IMR-90 (cell line): ENCODE data around the gene PIP5K1C. TPM values are rescaled to one million over a fixed set of nuclear protein-coding genes. Genes with fewer than 3 reads are reported as not detected.

Source experiments
- ATAC-seq: fragments of 200-7000 bp; cut with Tn5 transposase; 2 replicates; pipeline ENCODE4 v1.9.1; 2020; ENCODE audit warnings: low read depth, mild to moderate bottlenecking, moderate library complexity
- BruUV-seq: library from RNA; stranded (reverse); fragments of 400-500 nt; replicated peaks from 2 replicates; lab custom pipeline; 2021; lab: Mats Ljungman, UMichigan
- CTCF ChIA-PET: fragments of 300-600 bp; formaldehyde crosslinking; extraction: SDS; loops from one replicate; lab custom pipeline; 2021; ENCODE audit warnings: antibody characterized with exemption; lab: Yijun Ruan, JAX
- POLR2A ChIA-PET: fragments of 300-600 bp; sonication (Branson Sonifier 250); formaldehyde crosslinking; loops from one replicate; lab custom pipeline; 2022; ENCODE audit warnings: antibody characterized with exemption; ENCODE audit not compliant: unreplicated experiment; lab: Charles Lee
- DNase-seq: peaks from one replicate; pipeline ENCODE4 v3.0.0; 2013
- H2AFZ ChIP-seq: replicated peaks from 2 replicates; pipeline ENCODE3; 2013; ENCODE audit warnings: low read length, mild to moderate bottlenecking; ENCODE audit not compliant: poor library complexity
- H2AK5ac ChIP-seq: 2 replicates; pipeline ENCODE4 v1.6.1; 2013; ENCODE audit warnings: low read depth, low read length, inconsistent platforms
- H2AK9ac ChIP-seq: replicated peaks from 2 replicates; pipeline ENCODE3; 2013; ENCODE audit warnings: mild to moderate bottlenecking, low read depth, low read length, moderate library complexity; ENCODE audit not compliant: poor library complexity
- H2BK120ac ChIP-seq: 2 replicates; pipeline ENCODE4 v1.6.1; 2013; ENCODE audit warnings: low read depth, low read length, inconsistent platforms
- H2BK15ac ChIP-seq: 3 replicates; pipeline ENCODE4 v1.6.1; 2013; ENCODE audit warnings: low read depth, low read length, inconsistent platforms
- H2BK20ac ChIP-seq: 2 replicates; pipeline ENCODE4 v1.6.1; 2013; ENCODE audit warnings: low read depth, mild to moderate bottlenecking, inconsistent platforms, low read length, moderate library complexity
- H2BK5ac ChIP-seq: 2 replicates; pipeline ENCODE4 v1.6.1; 2013; ENCODE audit warnings: mild to moderate bottlenecking, low read depth, low read length, inconsistent platforms; ENCODE audit not compliant: poor library complexity, severe bottlenecking
- H3K14ac ChIP-seq: replicated peaks from 2 replicates; pipeline ENCODE4 v1.6.1; 2013; ENCODE audit warnings: low read depth, low read length, inconsistent platforms
- H3K18ac ChIP-seq: 2 replicates; pipeline ENCODE4 v1.6.1; 2013; ENCODE audit warnings: low read depth, low read length, control low read depth
- H3K23ac ChIP-seq: 2 replicates; pipeline ENCODE4 v1.6.1; 2013; ENCODE audit warnings: low read depth, low read length, inconsistent platforms
- H3K27ac ChIP-seq: 2 replicates; pipeline ENCODE4 v1.5.1; 2013; ENCODE audit warnings: mild to moderate bottlenecking, control low read depth, low read length; ENCODE audit not compliant: insufficient read depth
- H3K27me3 ChIP-seq: 2 replicates; pipeline ENCODE4 v1.6.1; 2013; ENCODE audit warnings: low read length; ENCODE audit not compliant: control insufficient read depth, insufficient read depth
- H3K36me3 ChIP-seq: 2 replicates; pipeline ENCODE4 v1.6.1; 2013; ENCODE audit warnings: low read length, mixed read lengths; ENCODE audit not compliant: control insufficient read depth, insufficient read depth
- H3K4ac ChIP-seq: 2 replicates; pipeline ENCODE4 v1.6.1; 2013; ENCODE audit warnings: low read depth, low read length, inconsistent platforms
- H3K4me1 ChIP-seq: 2 replicates; pipeline ENCODE4 v1.6.1; 2013; ENCODE audit warnings: low read length, mixed read lengths; ENCODE audit not compliant: control insufficient read depth, insufficient read depth
- H3K4me2 ChIP-seq: 2 replicates; pipeline ENCODE4 v1.6.1; 2013; ENCODE audit warnings: low read depth, mild to moderate bottlenecking, control low read depth, low read length, moderate library complexity
- H3K4me3 ChIP-seq: 2 replicates; pipeline ENCODE4 v1.5.1; 2013; ENCODE audit warnings: low read depth, mild to moderate bottlenecking, control low read depth, low read length, moderate library complexity; ENCODE audit not compliant: insufficient read depth
- H3K56ac ChIP-seq: 2 replicates; pipeline ENCODE4 v1.6.1; 2013; ENCODE audit warnings: low read length, inconsistent platforms; ENCODE audit not compliant: insufficient read depth; ENCODE audit errors: extremely low read depth
- H3K79me1 ChIP-seq, 2 experiments: 2 replicates each; pipeline ENCODE4 v1.6.1; 2013; ENCODE audit warnings: low read length in 2 of 2, inconsistent platforms in 1 of 2, low read depth in 1 of 2
- H3K9ac ChIP-seq: 2 replicates; pipeline ENCODE4 v1.6.1; 2013; ENCODE audit warnings: low read depth, low read length, control low read depth
- H3K9me1 ChIP-seq: 2 replicates; pipeline ENCODE4 v1.6.1; 2013; ENCODE audit warnings: low read length, inconsistent platforms; ENCODE audit not compliant: insufficient read depth
- H3K9me3 ChIP-seq: 2 replicates; pipeline ENCODE4 v1.6.1; 2013; ENCODE audit warnings: low read length; ENCODE audit not compliant: control insufficient read depth, insufficient read depth
- H4K20me1 ChIP-seq: 2 replicates; pipeline ENCODE4 v1.6.1; 2013; ENCODE audit warnings: low read length, inconsistent platforms; ENCODE audit not compliant: insufficient read depth
- H4K5ac ChIP-seq: 2 replicates; pipeline ENCODE4 v1.6.1; 2013; ENCODE audit warnings: mild to moderate bottlenecking, low read depth, low read length, control low read depth
- H4K8ac ChIP-seq, 2 experiments: 2 replicates each; pipeline ENCODE4 v1.6.1; 2013; ENCODE audit warnings: low read depth in 2 of 2, low read length in 2 of 2, control low read depth in 1 of 2, inconsistent platforms in 1 of 2
- H4K91ac ChIP-seq: 2 replicates; pipeline ENCODE4 v1.6.1; 2013; ENCODE audit warnings: low read depth, low read length, inconsistent platforms; ENCODE audit not compliant: insufficient read depth
- ELK1 ChIP-seq: fragments of 150-350 bp; IDR thresholded peaks from 2 replicates; pipeline ENCODE4 v1.6.1; 2016; ENCODE audit warnings: low read depth, mild to moderate bottlenecking, low read length, moderate library complexity, borderline replicate concordance
- MXI1 ChIP-seq: IDR thresholded peaks from 2 replicates; pipeline ENCODE4 v1.6.1; 2012; ENCODE audit warnings: low read depth, mild to moderate bottlenecking, low read length, moderate library complexity, borderline replicate concordance
- RAD21 ChIP-seq: IDR thresholded peaks from 2 replicates; pipeline ENCODE4 v1.6.1; 2012; ENCODE audit warnings: low read length, improper control_type of control experiment
- RCOR1 ChIP-seq: IDR thresholded peaks from 2 replicates; pipeline ENCODE4 v1.6.1; 2012; ENCODE audit warnings: mild to moderate bottlenecking, low read length, improper control_type of control experiment; ENCODE audit not compliant: insufficient replicate concordance
- RFX5 ChIP-seq: IDR thresholded peaks from 2 replicates; pipeline ENCODE4 v1.8.0; 2012; ENCODE audit warnings: low read depth, mild to moderate bottlenecking, low read length, moderate library complexity
- WGBS, 2 experiments: methylation state at CpG; one replicate each; pipeline versions ENCODE4 v1.1.5 to v1.1.7; 2013; ENCODE audit warnings: missing lambda C conversion rate in 2 of 2; ENCODE audit not compliant: insufficient read length in 1 of 2; ENCODE audit errors: extremely low coverage in 2 of 2; 5-methylcytosine and 5-hydroxymethylcytosine counted together
- dilution Hi-C: fragments of 300-500 bp; cut with HindIII; formaldehyde crosslinking; loops from one replicate; pipeline ENCODE4 v1.14.3; 2018; ENCODE audit warnings: low sequenced_read_pairs; ENCODE audit not compliant: unreplicated experiment
- in situ Hi-C: fragments of 300-500 bp; cut with MboI; formaldehyde crosslinking; loops from 3 replicates; pipeline ENCODE4 v1.14.3; 2019; ENCODE audit warnings: low sequenced_read_pairs, inconsistent platforms, mixed read lengths
- intact Hi-C: fragments of 100-400 bp; cut with micrococcal nuclease; formaldehyde crosslinking; loops from 2 replicates; pipeline ENCODE4 v1.10.0; 2022
- polyA plus RNA-seq, 3 experiments: library from polyadenylated mRNA; depleted of rRNA; stranded (reverse); fragments of >200 nt; gene quantifications; 2 replicates each; pipeline ENCODE4 v1.2.3, GENCODE V29; 2012; ENCODE audit warnings: low replicate concordance in 1 of 3
- total RNA-seq: library from RNA; depleted of rRNA; stranded (reverse); fragments of >200 nt; gene quantifications from 2 replicates; pipeline ENCODE4 v1.2.3, GENCODE V29; 2012

PIP5K1C gene
- total and polyA plus RNA-seq, 2 of the 4 experiments (the other 2 are of a cell fraction): 13.6 to 23.3 TPM

GRCh38 chr19:3642987-3643673 is 57.1 kb downstream of the PIP5K1C start:
- no peak overlapping the region for H3K56ac ChIP-seq
- no peak overlapping the region for H4K8ac ChIP-seq
- intact Hi-C loops (no loop called here), dilution Hi-C loops (no loop called here), in situ Hi-C loops (no loop called here)
- no peak overlapping the region for H3K4me2 ChIP-seq
- no CpG with 5 or more reads among the region's 36 CpGs for WGBS, 2 experiments
- H3K9ac ChIP-seq: no peak overlapping the region
- H3K9me1 ChIP-seq: no peaks in the 10 kb centered on the region
- H4K5ac ChIP-seq: no peak overlapping the region
- no peak overlapping the region for H2BK5ac ChIP-seq
- no peak overlapping the region for H2AK5ac ChIP-seq
- H2AK9ac ChIP-seq: no peak overlapping the region
- peaks cover 51% of the 10 kb centered on the region for H3K36me3 ChIP-seq
- CTCF ChIA-PET: no interaction called here
- peaks cover 6% of the 10 kb centered on the region; the same call in 1 of the 2 replicates for H4K20me1 ChIP-seq
- ATAC-seq (no peak), DNase-seq (no peak)
- POLR2A ChIA-PET: no interaction called here
- H4K91ac ChIP-seq: no peak overlapping the region
- no peak overlapping the region for H2AFZ ChIP-seq
- no peak overlapping the region for H3K23ac ChIP-seq
- H3K4me1 ChIP-seq: no peaks in the 10 kb centered on the region
- H2BK120ac ChIP-seq: no peak overlapping the region
- no peak overlapping the region for H3K4me3 ChIP-seq
- H3K27me3 ChIP-seq: no peaks in the 10 kb centered on the region
- H3K18ac ChIP-seq: no peak overlapping the region
- H3K27ac ChIP-seq: no peak overlapping the region
- no peak overlapping the region for H2BK20ac ChIP-seq
- no TSS peak for BruUV-seq
- H3K14ac ChIP-seq: no peak overlapping the region
- no peaks in the 10 kb centered on the region; a peak in 1 of 4 replicates for H3K79me1 ChIP-seq
- no peak overlapping the region for H3K4ac ChIP-seq
- TF ChIP-seq RFX5 (no peak), ELK1 (no peak), RCOR1 (no peak), MXI1 (no peak), RAD21 (no peak)
- no peak overlapping the region for H2BK15ac ChIP-seq
- no peaks in the 10 kb centered on the region for H3K9me3 ChIP-seq
